H1 (cell line): ENCODE results near the gene TDRD12. TPM values are rescaled to one million over a fixed set of nuclear protein-coding genes. Genes with fewer than 3 reads are reported as not detected.

ENCODE experiments used
- CTCF ChIA-PET: fragments of 300-600 bp; sonication (Branson Sonifier 250); formaldehyde crosslinking; loops from one replicate; lab custom pipeline; 2021; ENCODE audit not compliant: partially characterized antibody; lab: Charles Lee
- POLR2A ChIA-PET: fragments of 300-600 bp; sonication (Branson Sonifier 250); formaldehyde crosslinking; loops from one replicate; lab custom pipeline; 2021; ENCODE audit warnings: inconsistent platforms; ENCODE audit not compliant: partially characterized antibody; lab: Charles Lee
- DNase-seq, 2 experiments: peaks; one replicate each; pipeline versions ENCODE4 v3.0.0 to v3.0.0-alpha.2; 2010 to 2022; ENCODE audit warnings: low spot score in 2 of 2, low read depth in 1 of 2, mixed read lengths in 1 of 2
- FAIRE-seq: peaks from 2 replicates; lab custom pipeline; 2011; peaks lifted over from hg19 to GRCh38; lab: Jason Lieb, UNC
- H2AFZ ChIP-seq: 2 replicates; pipeline ENCODE4 v1.8.1; 2012; ENCODE audit warnings: low read length, inconsistent platforms
- H2AK5ac ChIP-seq: 2 replicates; pipeline ENCODE4 v1.6.1; 2013; ENCODE audit warnings: low read depth, low read length
- H2BK120ac ChIP-seq: replicated peaks from 2 replicates; pipeline ENCODE3; 2013; ENCODE audit warnings: low read depth, low read length, inconsistent platforms
- H2BK12ac ChIP-seq: 2 replicates; pipeline ENCODE4 v1.6.1; 2013; ENCODE audit warnings: low read depth, low read length
- H2BK15ac ChIP-seq: 2 replicates; pipeline ENCODE4 v1.6.1; 2013; ENCODE audit warnings: low read length
- H2BK20ac ChIP-seq: 2 replicates; pipeline ENCODE4 v1.6.1; 2013; ENCODE audit warnings: low read length
- H2BK5ac ChIP-seq: 2 replicates; pipeline ENCODE4 v1.6.1; 2013; ENCODE audit warnings: low read depth, low read length
- H3K14ac ChIP-seq: 2 replicates; pipeline ENCODE4 v1.6.1; 2013; ENCODE audit warnings: inconsistent platforms; ENCODE audit not compliant: insufficient read length
- H3K18ac ChIP-seq: 2 replicates; pipeline ENCODE4 v1.6.1; 2013; ENCODE audit warnings: low read length; ENCODE audit errors: extremely low read depth
- H3K23ac ChIP-seq: 2 replicates; pipeline ENCODE4 v1.6.1; 2013; ENCODE audit warnings: inconsistent platforms; ENCODE audit not compliant: insufficient read length
- H3K23me2 ChIP-seq: 2 replicates; pipeline ENCODE4 v1.6.1; 2013; ENCODE audit warnings: low read depth, low read length
- H3K27ac ChIP-seq: 2 replicates; pipeline ENCODE4 v1.6.1; 2011; ENCODE audit warnings: low read depth, low read length, inconsistent platforms
- H3K27me3 ChIP-seq, 4 experiments: replicated peaks in 1 of 4; 1 replicate in 1 of 4; 2 replicates in 3 of 4; pipeline versions ENCODE4 v1.6.1 to v1.8.1; 2011 to 2013; ENCODE audit warnings: low read length in 3 of 4, mild to moderate bottlenecking in 3 of 4, inconsistent platforms in 2 of 4, mixed read lengths in 2 of 4, moderate library complexity in 1 of 4; ENCODE audit not compliant: control insufficient read depth in 3 of 4, insufficient read depth in 3 of 4; ENCODE audit errors: extremely low read depth in 1 of 4
- H3K36me3 ChIP-seq, 4 experiments: 2 replicates each; pipeline versions ENCODE4 v1.6.1 to v1.8.1; 2011 to 2013; ENCODE audit warnings: mild to moderate bottlenecking in 4 of 4, low read length in 3 of 4, moderate library complexity in 2 of 4, control low read depth in 1 of 4, inconsistent platforms in 1 of 4; ENCODE audit not compliant: insufficient read depth in 4 of 4, control insufficient read depth in 2 of 4
- H3K4ac ChIP-seq: replicated peaks from 2 replicates; pipeline ENCODE3; 2013; ENCODE audit warnings: low read length, low read depth, mixed read lengths, inconsistent platforms; ENCODE audit not compliant: insufficient read length
- H3K4me1 ChIP-seq, 4 experiments: replicated peaks in 1 of 4; 1 replicate in 1 of 4; 2 replicates in 3 of 4; pipeline versions ENCODE4 v1.6.1 to v1.8.1; 2011 to 2013; ENCODE audit warnings: low read length in 3 of 4, inconsistent platforms in 2 of 4, mixed read lengths in 1 of 4; ENCODE audit not compliant: insufficient read depth in 4 of 4, control insufficient read depth in 3 of 4
- H3K4me2 ChIP-seq, 2 experiments: 2 replicates each; pipeline versions ENCODE4 v1.6.1 to v1.8.1; 2011 to 2013; ENCODE audit warnings: low read depth in 2 of 2, low read length in 2 of 2, control low read depth in 1 of 2, inconsistent platforms in 1 of 2, mild to moderate bottlenecking in 1 of 2; ENCODE audit not compliant: insufficient read depth in 1 of 2
- H3K4me3 ChIP-seq, 4 experiments: fragments of 200-600, 300-600 bp in 1 of 4; sonication (generic), shearing (Covaris generic), sonication (Bioruptor Twin) in 1 of 4; 2 replicates each; pipeline versions ENCODE4 v1.5.1 to v1.8.1; 2011 to 2016; ENCODE audit warnings: low read length in 4 of 4, low read depth in 3 of 4, control low read depth in 2 of 4, inconsistent platforms in 2 of 4, mild to moderate bottlenecking in 2 of 4, mixed read lengths in 1 of 4, moderate library complexity in 1 of 4; ENCODE audit not compliant: insufficient read depth in 2 of 4; ENCODE audit errors: extremely low read depth in 1 of 4
- H3K56ac ChIP-seq: replicated peaks from 2 replicates; pipeline ENCODE3; 2013; ENCODE audit warnings: low read depth, mild to moderate bottlenecking, mixed read lengths, low read length, inconsistent platforms; ENCODE audit not compliant: insufficient read length
- H3K79me1 ChIP-seq: 2 replicates; pipeline ENCODE4 v1.6.1; 2013; ENCODE audit warnings: low read depth, low read length, control low read depth
- H3K79me2 ChIP-seq, 2 experiments: 2 replicates each; pipeline versions ENCODE4 v1.6.1 to v1.8.1; 2012 to 2013; ENCODE audit warnings: low read length in 2 of 2, mild to moderate bottlenecking in 2 of 2, inconsistent platforms in 1 of 2; ENCODE audit not compliant: insufficient read depth in 2 of 2, control insufficient read depth in 1 of 2
- H3K9ac ChIP-seq, 4 experiments: replicated peaks in 1 of 4; 1 replicate in 1 of 4; 2 replicates in 3 of 4; pipeline versions ENCODE4 v1.6.1 to v1.8.1; 2011 to 2013; ENCODE audit warnings: low read depth in 3 of 4, low read length in 3 of 4, control low read depth in 2 of 4, mild to moderate bottlenecking in 2 of 4, moderate library complexity in 2 of 4, inconsistent platforms in 1 of 4; ENCODE audit errors: extremely low read depth in 1 of 4
- H3K9me3 ChIP-seq, 2 experiments: 2 replicates each; pipeline versions ENCODE4 v1.6.1 to v1.8.1; 2012 to 2013; ENCODE audit warnings: mild to moderate bottlenecking in 2 of 2, moderate library complexity in 2 of 2, control low read depth in 1 of 2, inconsistent platforms in 1 of 2, low read depth in 1 of 2, low read length in 1 of 2, mixed read lengths in 1 of 2; ENCODE audit not compliant: insufficient read depth in 2 of 2
- H4K20me1 ChIP-seq, 2 experiments: replicated peaks in 1 of 2; 2 replicates each; pipeline versions ENCODE3 to v1.8.1; 2011 to 2013; ENCODE audit warnings: inconsistent platforms in 2 of 2, low read length in 2 of 2, mild to moderate bottlenecking in 1 of 2; ENCODE audit not compliant: insufficient read depth in 2 of 2, control insufficient read depth in 1 of 2
- H4K5ac ChIP-seq: 2 replicates; pipeline ENCODE4 v1.6.1; 2013; ENCODE audit warnings: low read length, low read depth, mixed read lengths, inconsistent platforms; ENCODE audit not compliant: insufficient read length
- H4K8ac ChIP-seq: 2 replicates; pipeline ENCODE4 v1.8.0; 2013; ENCODE audit warnings: mild to moderate bottlenecking, moderate library complexity, low read length, inconsistent platforms; ENCODE audit not compliant: insufficient read depth; ENCODE audit errors: extremely low read depth
- H4K91ac ChIP-seq: replicated peaks from 2 replicates; pipeline ENCODE3; 2013; ENCODE audit warnings: low read length, mixed read lengths, inconsistent platforms; ENCODE audit not compliant: insufficient read length
- ASH2L ChIP-seq: fragments of 200-600, 300-600 bp; sonication (generic); IDR thresholded peaks from one replicate; pipeline ENCODE4 v1.7.1; 2017; ENCODE audit warnings: low read length
- EZH2 ChIP-seq: fragments of 200-600 bp; sonication (generic); IDR thresholded peaks from 2 replicates; pipeline ENCODE4 v1.7.1; 2012; ENCODE audit warnings: low read depth, mild to moderate bottlenecking, moderate library complexity, low read length, inconsistent platforms; ENCODE audit not compliant: severe bottlenecking
- MAX ChIP-seq: IDR thresholded peaks from 2 replicates; pipeline ENCODE4 v1.6.1; 2012; ENCODE audit warnings: inconsistent platforms
- SIRT6 ChIP-seq: IDR thresholded peaks from one replicate; pipeline ENCODE4 v1.7.1; 2012; ENCODE audit warnings: low read length, inconsistent platforms
- TAF7 ChIP-seq: optimal IDR thresholded peaks from 2 replicates; pipeline ENCODE3; 2011; ENCODE audit warnings: low read depth, mild to moderate bottlenecking, inconsistent platforms, low read length, moderate library complexity, borderline replicate concordance
- WGBS, 2 experiments: shearing (Covaris generic) in 1 of 2; methylation state at CpG; one replicate each; pipeline versions ENCODE4 v1.1.6 to v1.1.7; 2013 to 2015; ENCODE audit warnings: low lambda C conversion rate in 2 of 2, mixed read lengths in 2 of 2, inconsistent platforms in 1 of 2, low coverage in 1 of 2, missing lambda C conversion rate in 1 of 2; ENCODE audit not compliant: insufficient replicate concordance in 2 of 2, insufficient coverage in 1 of 2, insufficient read length in 1 of 2; ENCODE audit errors: extremely low coverage in 1 of 2, missing lambda C conversion rate in 1 of 2; 5-methylcytosine and 5-hydroxymethylcytosine counted together
- polyA plus RNA-seq, 7 experiments: library from polyadenylated mRNA; depleted of rRNA in 3 of 7; stranded (reverse) in 5 of 7; unstranded in 2 of 7; fragments of >200 nt in 5 of 7; fragments of 200-250 nt in 2 of 7; gene quantifications; 1 replicate in 5 of 7; 2 replicates in 1 of 7; 4 replicates in 1 of 7; pipeline versions ENCODE4 v1.2.1 to v1.2.3, GENCODE V29; 2011 to 2013; ENCODE audit warnings: missing spikeins in 2 of 7, mixed read lengths in 2 of 7
- total RNA-seq: library from RNA; stranded (reverse); fragmentation: NEBNext Ultra II Directional; extraction: Animal tissue kit (Norgen Biotek cat#: 25700); gene quantifications from 2 replicates; pipeline ENCODE4 v1.2.1, GENCODE V29; 2021

TDRD12 gene
- total and polyA plus RNA-seq, 2 of the 8 experiments (the other 6 are each of a cell fraction or from before 2014, with no cell fraction given) = 0.39 to 0.88 TPM

GRCh38 chr19:32812571-32812970 lies 93.0 kb downstream of the TDRD12 start:
- TF ChIP-seq TAF7 (no peak), EZH2 (no peak), SIRT6 (no peak), ASH2L (no peak), MAX (no peak)
- DNase-seq (no peak), FAIRE-seq (no peak)
- Histone ChIP-seq H3K4me1 (peaks cover 0 to 15% (median 7%) of the 10 kb centered on the region in 4 experiments; a peak in 5 of 7 replicates), H3K27me3 (peaks cover 0 to 4% (median 0%) of the 10 kb centered on the region in 4 experiments; a peak in 1 of 7 replicates), H3K4me3 (no peak overlapping the region), H3K36me3 (no peaks in the 10 kb centered on the region), H3K23ac (no peak overlapping the region), H3K9ac (no peak overlapping the region), H3K56ac (no peak overlapping the region), H2AK5ac (no peak overlapping the region), H3K27ac (no peak overlapping the region), H3K14ac (no peak overlapping the region), H4K8ac (no peak overlapping the region), H2BK5ac (no peak overlapping the region), H3K79me2 (no peaks in the 10 kb centered on the region), H3K4ac (no peak overlapping the region), H2BK12ac (no peak overlapping the region), H3K9me3 (no peaks in the 10 kb centered on the region), H4K5ac (no peak overlapping the region), H3K79me1 (no peaks in the 10 kb centered on the region), H3K18ac (no peak overlapping the region), H3K23me2 (no peaks in the 10 kb centered on the region), H3K4me2 (no peak overlapping the region), H2AFZ (no peak overlapping the region), H2BK15ac (no peak overlapping the region), H2BK120ac (no peak overlapping the region), H4K20me1 (no peaks in the 10 kb centered on the region), H4K91ac (no peak overlapping the region), H2BK20ac (no peak overlapping the region)
- WGBS, 2 experiments = 92% methylated on average over 3 of the region's 3 CpGs; no CpG with 5 or more reads in 1 of the 2 experiments
- CTCF ChIA-PET = interaction anchor here (0.9 kb wide), 1 partner anchor 11 kb away, joined by 3 read pairs; no protein-coding TSS in a partner anchor
- POLR2A ChIA-PET = no interaction called here
